K562 (cell line): ENCODE results near the gene MROH8. TPM values are rescaled to one million over a fixed set of nuclear protein-coding genes. Genes with fewer than 3 reads are reported as not detected.

ENCODE experiments used
- ATAC-seq: fragments of 200-7000 bp; cut with Tn5 transposase; 3 replicates; pipeline ENCODE4 v1.9.1; 2020; ENCODE audit warnings: moderate library complexity
- BruUV-seq: library from RNA; stranded (reverse); fragments of 400-500 nt; replicated peaks from 2 replicates; lab custom pipeline; 2021; lab: Mats Ljungman, UMichigan
- CTCF ChIA-PET: fragments of 300-600 bp; formaldehyde crosslinking; extraction: SDS; loops from one replicate; lab custom pipeline; 2021; ENCODE audit warnings: low intra/inter-chr PET ratio; lab: Yijun Ruan, JAX
- POLR2A ChIA-PET: fragments of 300-600, 350-650 bp; sonication (Branson Sonifier 250); formaldehyde crosslinking; extraction: SDS; loops from one replicate; lab custom pipeline; 2021; ENCODE audit warnings: antibody characterized with exemption, inconsistent platforms; lab: Yijun Ruan, JAX
- DNase-seq, 4 experiments: peaks; one replicate each; pipeline versions ENCODE4 v3.0.0 to v3.0.0-alpha.2; 2011 to 2018; ENCODE audit warnings: low spot score in 3 of 4, mixed read lengths in 3 of 4; ENCODE audit errors: extremely low read depth in 1 of 4
- FAIRE-seq: peaks from 2 replicates; lab custom pipeline; 2011; peaks lifted over from hg19 to GRCh38; lab: Jason Lieb, UNC
- H2AFZ ChIP-seq: 2 replicates; pipeline ENCODE4 v1.6.0; 2011; ENCODE audit warnings: low read depth, low read length, control low read depth, inconsistent platforms
- H3K27ac ChIP-seq: fragments of 200-600 bp; 3 replicates; pipeline ENCODE4 v1.8.0; 2011; ENCODE audit warnings: low read depth, mild to moderate bottlenecking, control low read depth, inconsistent platforms, low read length, moderate library complexity, mixed read lengths; ENCODE audit errors: extremely low read depth
- H3K27me3 ChIP-seq, 2 experiments: fragments of 300-600 bp in 1 of 2; 2 replicates in 1 of 2; 3 replicates in 1 of 2; pipeline versions ENCODE4 v1.6.0 to v1.8.0; 2011; ENCODE audit warnings: inconsistent platforms in 2 of 2, low read length in 2 of 2, mild to moderate bottlenecking in 1 of 2, mixed read lengths in 1 of 2, moderate library complexity in 1 of 2; ENCODE audit not compliant: control insufficient read depth in 2 of 2, insufficient read depth in 2 of 2
- H3K36me3 ChIP-seq: fragments of 300-600 bp; 3 replicates; pipeline ENCODE4 v1.8.0; 2011; ENCODE audit warnings: mild to moderate bottlenecking, low read length, inconsistent platforms; ENCODE audit not compliant: control insufficient read depth, insufficient read depth
- H3K4me1 ChIP-seq, 2 experiments: fragments of 200-600 bp in 1 of 2; replicated peaks in 1 of 2; 2 replicates in 1 of 2; 3 replicates in 1 of 2; pipeline versions ENCODE4 v1.5.1 to v1.8.0; 2011; ENCODE audit warnings: inconsistent platforms in 2 of 2, low read length in 2 of 2, mild to moderate bottlenecking in 1 of 2, mixed read lengths in 1 of 2, moderate library complexity in 1 of 2; ENCODE audit not compliant: control insufficient read depth in 2 of 2, insufficient read depth in 2 of 2
- H3K4me2 ChIP-seq: 2 replicates; pipeline ENCODE4 v1.6.1; 2011; ENCODE audit warnings: low read length, control low read depth, inconsistent platforms, mixed read lengths; ENCODE audit not compliant: insufficient read depth
- H3K4me3 ChIP-seq: fragments of 200-600 bp; sonication (generic), shearing (Covaris generic); 2 replicates; pipeline ENCODE4 v1.5.1; 2016; ENCODE audit warnings: control low read depth, inconsistent platforms
- H3K79me2 ChIP-seq: fragments of 200-600 bp; 3 replicates; pipeline ENCODE4 v1.8.0; 2011; ENCODE audit warnings: low read length, inconsistent platforms; ENCODE audit not compliant: control insufficient read depth, insufficient read depth
- H3K9ac ChIP-seq, 2 experiments: 2 replicates each; pipeline versions ENCODE4 v1.6.0 to v1.6.1; 2011; ENCODE audit warnings: low read depth in 2 of 2, low read length in 2 of 2, control low read depth in 1 of 2, inconsistent platforms in 1 of 2, mild to moderate bottlenecking in 1 of 2, mixed read lengths in 1 of 2; ENCODE audit not compliant: insufficient read depth in 1 of 2
- H3K9me1 ChIP-seq: one replicate; pipeline ENCODE4 v1.6.0; 2011; ENCODE audit warnings: inconsistent platforms, mild to moderate bottlenecking, low read length, moderate library complexity; ENCODE audit not compliant: control insufficient read depth, insufficient read depth
- H3K9me3 ChIP-seq: replicated peaks from 2 replicates; pipeline ENCODE4 v1.5.1; 2011; ENCODE audit warnings: low read depth, low read length, inconsistent platforms; ENCODE audit not compliant: control insufficient read depth, insufficient read depth
- H4K20me1 ChIP-seq: replicated peaks from 2 replicates; pipeline ENCODE4 v1.6.1; 2011; ENCODE audit warnings: low read length, inconsistent platforms, mixed read lengths; ENCODE audit not compliant: control insufficient read depth, insufficient read depth
- ARNT ChIP-seq, 2 experiments: fragments of 450-650 bp; IDR thresholded peaks; 2 replicates each; pipeline ENCODE4 v1.6.1; 2016; ENCODE audit warnings: mild to moderate bottlenecking in 1 of 2
- ELF1 ChIP-seq: fragments of 200-800 bp; sonication (Bioruptor generic); IDR thresholded peaks from 2 replicates; pipeline ENCODE4 v1.6.1; 2016; ENCODE audit warnings: missing genetic modification characterization, missing compliant biosample characterization
- HLTF ChIP-seq: fragments of 450-650 bp; IDR thresholded peaks from 2 replicates; pipeline ENCODE4 v1.6.1; 2016
- KDM5B ChIP-seq: fragments of 200-600 bp; sonication (generic); IDR thresholded peaks from 2 replicates; pipeline ENCODE4 v1.6.1; 2012; ENCODE audit warnings: low read depth, mild to moderate bottlenecking, moderate library complexity, low read length, control low read depth, inconsistent platforms; ENCODE audit not compliant: insufficient replicate concordance
- MTA1 ChIP-seq: fragments of 450-650 bp; IDR thresholded peaks from 2 replicates; pipeline ENCODE4 v1.6.1; 2017; ENCODE audit warnings: borderline replicate concordance
- NCOA2 ChIP-seq, 2 experiments: fragments of 450-650 bp; IDR thresholded peaks; 2 replicates each; pipeline ENCODE4 v1.6.1; 2018; ENCODE audit warnings: mild to moderate bottlenecking in 2 of 2, moderate library complexity in 1 of 2; ENCODE audit not compliant: partially characterized antibody in 2 of 2
- NEUROD1 ChIP-seq: fragments of 150-350 bp; IDR thresholded peaks from 2 replicates; pipeline ENCODE4 v1.6.1; 2014; ENCODE audit warnings: borderline replicate concordance, low read length, low read depth; ENCODE audit not compliant: partially characterized antibody
- NR1H2 ChIP-seq: sonication (generic); formaldehyde crosslinking; IDR thresholded peaks from 2 replicates; pipeline ENCODE4 v1.4.0; 2020; ENCODE audit warnings: mild to moderate bottlenecking, missing genetic modification reagents
- PRMT5 ChIP-seq: sonication (generic); formaldehyde crosslinking; IDR thresholded peaks from 2 replicates; pipeline ENCODE4 v1.5.0; 2020; ENCODE audit warnings: missing genetic modification reagents
- SAP30 ChIP-seq: fragments of 200-600 bp; sonication (generic); IDR thresholded peaks from 2 replicates; pipeline ENCODE4 v1.6.1; 2012; ENCODE audit warnings: borderline replicate concordance, low read depth, mild to moderate bottlenecking, moderate library complexity, low read length, control low read depth, inconsistent platforms; ENCODE audit not compliant: insufficient read depth, poor library complexity, severe bottlenecking
- SRSF3 ChIP-seq: fragments of 200-400 bp; formaldehyde crosslinking; IDR thresholded peaks from 2 replicates; pipeline ENCODE4 v1.6.1; 2016; ENCODE audit warnings: mild to moderate bottlenecking, low read length, moderate library complexity; ENCODE audit not compliant: insufficient read depth
- ZBTB1 ChIP-seq: sonication (generic); formaldehyde crosslinking; IDR thresholded peaks from 2 replicates; pipeline ENCODE4 v1.8.1; 2023; ENCODE audit warnings: missing genetic modification reagents, low read depth, mild to moderate bottlenecking, borderline replicate concordance
- WGBS: fragments of 100-300 bp; shearing (Covaris generic); methylation state at CpG from one replicate; pipeline ENCODE4 v1.1.6; 2016; ENCODE audit warnings: low coverage, mixed read lengths; ENCODE audit not compliant: insufficient coverage; ENCODE audit errors: missing lambda C conversion rate; 5-methylcytosine and 5-hydroxymethylcytosine counted together
- in situ Hi-C: fragments of 300-500 bp; cut with MboI; formaldehyde crosslinking; loops from 4 replicates; pipeline ENCODE4 v1.15.0; 2018; ENCODE audit warnings: inconsistent platforms, mixed read lengths
- intact Hi-C: fragments of 100-400 bp; cut with micrococcal nuclease; formaldehyde crosslinking; loops from 2 replicates; pipeline ENCODE4 v1.14.2; 2022
- polyA plus RNA-seq, 8 experiments: library from polyadenylated mRNA; depleted of rRNA in 4 of 8; stranded (reverse) in 5 of 8; unstranded in 3 of 8; fragments of >200 nt; fragmentation: Nextera tagmentation in 2 of 8; fragmentation: Illumina TruSeq in 1 of 8; extraction: Ambion mirVana in 2 of 8; extraction: Trizol in 1 of 8; gene quantifications; 2 replicates each; pipeline versions ENCODE4 v1.2.1 to v1.2.3, GENCODE V29; 2011 to 2014; ENCODE audit warnings: inconsistent platforms in 1 of 8, missing spikeins in 1 of 8
- total RNA-seq, 7 experiments: library from RNA; depleted of rRNA in 6 of 7; stranded (reverse); fragments of >200 nt in 6 of 7; fragmentation: Illumina TruSeq in 2 of 7; extraction: Trizol in 2 of 7; gene quantifications; 2 replicates each; pipeline versions ENCODE4 v1.2.1 to v1.2.3, GENCODE V29; 2011 to 2021; ENCODE audit warnings: low replicate concordance in 1 of 7
- TF ChIP-seq, protein P1 (sequence below): fragments of 250-450 bp; sonication (Bioruptor Pico); IDR thresholded peaks from 2 replicates; pipeline ENCODE4 v1.4.0; 2020; ENCODE audit warnings: mild to moderate bottlenecking, moderate library complexity
- TF ChIP-seq, protein P2 (sequence below): fragments of 150-350 bp; conservative IDR thresholded peaks from 2 replicates; pipeline ENCODE4 v1.6.1; 2014; ENCODE audit warnings: low read length

Gene MROH8
- total and polyA plus RNA-seq, 9 of the 15 experiments (the other 6 are each of a cell fraction or from before 2014, with no cell fraction given) = 0.21 to 1.5 (median 0.78) TPM

DNA sequence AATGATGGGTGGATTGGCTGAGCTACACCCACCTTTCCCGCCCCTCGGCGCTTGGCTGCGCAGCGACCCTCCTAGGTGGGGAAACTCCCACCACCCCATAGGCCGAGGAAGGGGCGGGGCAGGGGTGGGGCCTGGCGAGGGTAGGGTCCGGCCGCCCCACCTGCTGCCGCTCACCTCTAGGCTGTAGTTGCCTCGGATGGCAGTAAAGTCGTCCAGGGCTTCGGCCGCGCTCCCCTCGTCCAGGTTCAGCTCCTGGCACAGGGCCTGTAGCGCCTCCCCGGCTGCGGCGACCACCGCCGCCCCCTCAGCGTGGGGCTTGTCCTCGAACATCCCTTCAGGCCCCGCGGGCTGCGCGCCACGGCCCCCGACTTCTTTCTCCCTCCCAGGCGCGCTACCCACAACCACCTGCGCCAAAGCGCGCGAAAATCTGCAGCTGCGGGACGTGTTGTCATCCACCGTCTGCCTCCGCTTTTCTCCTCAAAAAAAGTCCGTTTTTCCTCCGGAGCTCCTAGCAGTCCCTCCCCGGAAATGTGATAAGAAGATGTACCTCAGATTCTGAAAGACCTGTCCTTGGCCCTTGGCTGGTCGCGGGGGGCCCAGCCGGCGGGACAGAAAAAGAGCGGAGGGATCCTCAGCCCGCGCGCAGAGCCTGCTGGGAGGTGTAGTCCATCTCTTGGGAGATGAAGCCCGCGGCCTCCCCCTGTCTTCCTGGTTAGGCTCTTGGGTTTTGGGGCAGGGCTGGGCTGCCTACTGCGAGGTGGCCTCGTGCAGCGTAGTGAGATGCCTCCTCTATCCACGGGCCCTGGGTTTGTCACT, 83.5 kb downstream of the MROH8 start, which contains the start of gene RBL1:
Gene RBL1 (minus strand): TSS at position 399 of the 816 bp plus-strand sequence. CDS start 69 bp downstream, at position 330.
- H3K4me1 ChIP-seq = peaks cover 24 to 25% of the 10 kb centered on the region in 2 experiments
- peak; percentile 89 for ATAC-seq
- peak; percentile 79 for FAIRE-seq
- no peaks in the 10 kb centered on the region for H3K27me3 ChIP-seq
- H3K9me3 ChIP-seq = no peaks in the 10 kb centered on the region
- H3K4me3 ChIP-seq = peak within 1 kb of the TSS; percentile 50
- intact Hi-C loops = loop anchor here (1.0 kb wide), 1 partner anchor 58 kb away; no protein-coding TSS in a partner anchor
- H3K4me2 ChIP-seq = peak within 1 kb of the TSS; percentile 94
- DNase-seq = peak; percentile 85 to 96 (median 89)
- ChIA-PET POLR2A (interaction anchor here (0.5 to 2.2 kb wide), 24 partner anchors 9 to 432 kb away, joined by 3 to 16 read pairs (median 3); partner anchors contain the start of genes MROH8 and RPN2), CTCF (no interaction called here)
- under 1% methylated on average over 35 of the region's 58 CpGs for WGBS
- H4K20me1 ChIP-seq = no peaks in the 10 kb centered on the region
- in situ Hi-C loops = no loop called here
- peaks cover 48% of the 10 kb centered on the region for H3K79me2 ChIP-seq
- peak within 1 kb of the TSS; percentile 99 for H2AFZ ChIP-seq
- peak within 1 kb of the TSS; percentile 99 for H3K27ac ChIP-seq
- BruUV-seq = TSS peak; percentile 56
- H3K9me1 ChIP-seq = no peaks in the 10 kb centered on the region
- peak within 1 kb of the TSS; percentile 85 to 99 for H3K9ac ChIP-seq
- H3K36me3 ChIP-seq = peaks cover 32% of the 10 kb centered on the region
- 0 out of 2 replicates have a peak, but pooled peaks have one; percentile 70 for TF ChIP-seq NR1H2 (CRISPR knock-in tag)
- TF ChIP-seq HLTF = peak; percentile 54; the same call in 1 of the 2 replicates
- no peak for TF ChIP-seq PRMT5 (CRISPR knock-in tag)
- TF ChIP-seq KDM5B = peak; percentile 78
- peak; percentile 22 for TF ChIP-seq NEUROD1
- TF ChIP-seq, protein P1, sequence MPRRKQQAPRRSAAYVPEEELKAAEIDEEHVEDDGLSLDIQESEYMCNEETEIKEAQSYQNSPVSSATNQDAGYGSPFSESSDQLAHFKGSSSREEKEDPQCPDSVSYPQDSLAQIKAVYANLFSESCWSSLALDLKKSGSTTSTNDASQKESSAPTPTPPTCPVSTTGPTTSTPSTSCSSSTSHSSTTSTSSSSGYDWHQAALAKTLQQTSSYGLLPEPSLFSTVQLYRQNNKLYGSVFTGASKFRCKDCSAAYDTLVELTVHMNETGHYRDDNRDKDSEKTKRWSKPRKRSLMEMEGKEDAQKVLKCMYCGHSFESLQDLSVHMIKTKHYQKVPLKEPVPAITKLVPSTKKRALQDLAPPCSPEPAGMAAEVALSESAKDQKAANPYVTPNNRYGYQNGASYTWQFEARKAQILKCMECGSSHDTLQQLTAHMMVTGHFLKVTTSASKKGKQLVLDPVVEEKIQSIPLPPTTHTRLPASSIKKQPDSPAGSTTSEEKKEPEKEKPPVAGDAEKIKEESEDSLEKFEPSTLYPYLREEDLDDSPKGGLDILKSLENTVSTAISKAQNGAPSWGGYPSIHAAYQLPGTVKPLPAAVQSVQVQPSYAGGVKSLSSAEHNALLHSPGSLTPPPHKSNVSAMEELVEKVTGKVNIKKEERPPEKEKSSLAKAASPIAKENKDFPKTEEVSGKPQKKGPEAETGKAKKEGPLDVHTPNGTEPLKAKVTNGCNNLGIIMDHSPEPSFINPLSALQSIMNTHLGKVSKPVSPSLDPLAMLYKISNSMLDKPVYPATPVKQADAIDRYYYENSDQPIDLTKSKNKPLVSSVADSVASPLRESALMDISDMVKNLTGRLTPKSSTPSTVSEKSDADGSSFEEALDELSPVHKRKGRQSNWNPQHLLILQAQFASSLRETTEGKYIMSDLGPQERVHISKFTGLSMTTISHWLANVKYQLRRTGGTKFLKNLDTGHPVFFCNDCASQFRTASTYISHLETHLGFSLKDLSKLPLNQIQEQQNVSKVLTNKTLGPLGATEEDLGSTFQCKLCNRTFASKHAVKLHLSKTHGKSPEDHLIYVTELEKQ = no peak
- TF ChIP-seq SAP30 = peak; percentile 48
- peak; percentile 75 for TF ChIP-seq ZBTB1
- TF ChIP-seq MTA1 = peak; percentile 88
- no peak for TF ChIP-seq NCOA2 (IDR thresholded peaks at IDR 0.05; ENCODE audit: partially characterized antibody in 2 of 2)
- 0 out of 2 replicates have a peak, but pooled peaks have one; percentile 44 for TF ChIP-seq SRSF3
- peak; percentile 95 for TF ChIP-seq ELF1 (tag)
- TF ChIP-seq, protein P2, sequence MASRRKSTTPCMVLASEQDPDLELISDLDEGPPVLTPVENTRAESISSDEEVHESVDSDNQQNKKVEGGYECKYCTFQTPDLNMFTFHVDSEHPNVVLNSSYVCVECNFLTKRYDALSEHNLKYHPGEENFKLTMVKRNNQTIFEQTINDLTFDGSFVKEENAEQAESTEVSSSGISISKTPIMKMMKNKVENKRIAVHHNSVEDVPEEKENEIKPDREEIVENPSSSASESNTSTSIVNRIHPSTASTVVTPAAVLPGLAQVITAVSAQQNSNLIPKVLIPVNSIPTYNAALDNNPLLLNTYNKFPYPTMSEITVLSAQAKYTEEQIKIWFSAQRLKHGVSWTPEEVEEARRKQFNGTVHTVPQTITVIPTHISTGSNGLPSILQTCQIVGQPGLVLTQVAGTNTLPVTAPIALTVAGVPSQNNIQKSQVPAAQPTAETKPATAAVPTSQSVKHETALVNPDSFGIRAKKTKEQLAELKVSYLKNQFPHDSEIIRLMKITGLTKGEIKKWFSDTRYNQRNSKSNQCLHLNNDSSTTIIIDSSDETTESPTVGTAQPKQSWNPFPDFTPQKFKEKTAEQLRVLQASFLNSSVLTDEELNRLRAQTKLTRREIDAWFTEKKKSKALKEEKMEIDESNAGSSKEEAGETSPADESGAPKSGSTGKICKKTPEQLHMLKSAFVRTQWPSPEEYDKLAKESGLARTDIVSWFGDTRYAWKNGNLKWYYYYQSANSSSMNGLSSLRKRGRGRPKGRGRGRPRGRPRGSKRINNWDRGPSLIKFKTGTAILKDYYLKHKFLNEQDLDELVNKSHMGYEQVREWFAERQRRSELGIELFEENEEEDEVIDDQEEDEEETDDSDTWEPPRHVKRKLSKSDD = no peak
- peak; percentile 90 to 99; a peak in 3 of 4 replicates for TF ChIP-seq ARNT (IDR thresholded peaks at IDR 0.05)
